Stimulated activated CD8-positive, alpha-beta memory T cell treated with anti-CD3 and anti-CD28 coated beads, Interleukin-12 subunit alpha, Interleukin-12 subunit beta, amount 100 ng/mL, for 24 hours (primary cell): ENCODE results near the gene PLEKHA3.
"Not testable (repeated sequence)": the region's sequence is repeated elsewhere in the genome, so short reads cannot be mapped to it uniquely, and the experiment has no call there.

Source experiments
- DNase-seq: peaks from one replicate; pipeline ENCODE4 v3.0.0-alpha.2; 2020; ENCODE audit errors: extremely low read depth

PLEKHA3 gene

GRCh38 chr2:178480227-178481181 lies at the start of gene PLEKHA3:
Gene PLEKHA3 (plus strand): TSS chr2:178480457. CDS start chr2:178480870, 413 bp downstream.
- peak; percentile 49 for DNase-seq

GRCh38 chr2:178436662-178437061 lies 43.6 kb upstream of the PLEKHA3 start:
- no peak for DNase-seq

- no peak for DNase-seq
Measured at GRCh38 chr2:178441426-178441825, 38.8 kb upstream of the PLEKHA3 start.

GRCh38 chr2:178448968-178449661 lies 31.1 kb upstream of the PLEKHA3 start:
- no peak for DNase-seq

- no peak for DNase-seq
Measured at GRCh38 chr2:178449700-178450523, 30.3 kb upstream of the PLEKHA3 start.

- DNase-seq: no peak
Measured at GRCh38 chr2:178450524-178450773, 29.8 kb upstream of the PLEKHA3 start.

- DNase-seq: peak; percentile 88
Measured at GRCh38 chr2:178450774-178451525, 29.3 kb upstream of the PLEKHA3 start, which contains the start of the genes PJVK and PRKRA. Gene PJVK (plus strand): TSS chr2:178451378. CDS start chr2:178453410, 2,032 bp downstream. Gene PRKRA (minus strand): TSS chr2:178451175. CDS start chr2:178451030, 145 bp downstream.

- DNase-seq: no peak
Measured at GRCh38 chr2:178452334-178452733, 27.9 kb upstream of the PLEKHA3 start.

GRCh38 chr2:178452870-178453269 lies 27.4 kb upstream of the PLEKHA3 start:
- DNase-seq: no peak

GRCh38 chr2:178455947-178456346 lies 24.3 kb upstream of the PLEKHA3 start:
- no peak for DNase-seq

GRCh38 chr2:178457390-178457886 lies 22.8 kb upstream of the PLEKHA3 start:
- DNase-seq: no peak

- DNase-seq: no peak
Measured at GRCh38 chr2:178469219-178469849, 10.9 kb upstream of the PLEKHA3 start.

GRCh38 chr2:178471313-178471712 lies 8.9 kb upstream of the PLEKHA3 start:
- not testable (repeated sequence) for DNase-seq

- DNase-seq: no peak
Measured at GRCh38 chr2:178473373-178473772, 6.9 kb upstream of the PLEKHA3 start.

GRCh38 chr2:178473931-178474330 lies 6.3 kb upstream of the PLEKHA3 start:
- DNase-seq: no peak

- no peak for DNase-seq
Measured at GRCh38 chr2:178474560-178474959, 5.7 kb upstream of the PLEKHA3 start.

- no peak for DNase-seq
Measured at GRCh38 chr2:178476477-178476876, 3.8 kb upstream of the PLEKHA3 start.

GRCh38 chr2:178477443-178478129 lies 2.7 kb upstream of the PLEKHA3 start:
- no peak for DNase-seq

GRCh38 chr2:178478130-178478438 lies 2.2 kb upstream of the PLEKHA3 start:
- no peak for DNase-seq
